GM23248 (cell line): ENCODE data around the gene NEMF. TPM values are rescaled to one million over a fixed set of nuclear protein-coding genes. Genes with fewer than 3 reads are reported as not detected.

Source experiments
- DNase-seq: peaks from one replicate; pipeline ENCODE4 v3.0.0-alpha.2; 2015
- H2AFZ ChIP-seq: fragments of 200-600 bp; sonication (generic); 2 replicates; pipeline ENCODE4 v1.6.1; 2016; ENCODE audit warnings: antibody characterized with exemption
- H3F3A ChIP-seq: fragments of 200-600 bp; sonication (generic); 2 replicates; pipeline ENCODE4 v1.6.1; 2016; ENCODE audit warnings: mild to moderate bottlenecking, antibody characterized with exemption, mixed run types; ENCODE audit not compliant: insufficient read depth
- H3K27ac ChIP-seq: fragments of 200-600 bp; sonication (generic); 2 replicates; pipeline ENCODE4 v1.5.1; 2016; ENCODE audit warnings: mild to moderate bottlenecking
- H3K27me3 ChIP-seq: fragments of 200-600 bp; sonication (generic); replicated peaks from 2 replicates; pipeline ENCODE4 v1.6.1; 2016; ENCODE audit warnings: mild to moderate bottlenecking; ENCODE audit not compliant: insufficient read depth
- H3K36me3 ChIP-seq: fragments of 200-600 bp; sonication (generic); 2 replicates; pipeline ENCODE4 v1.6.1; 2016; ENCODE audit warnings: low read depth, mild to moderate bottlenecking
- H3K4me1 ChIP-seq: fragments of 200-600 bp; sonication (generic); 2 replicates; pipeline ENCODE4 v1.6.1; 2016; ENCODE audit warnings: mild to moderate bottlenecking; ENCODE audit not compliant: insufficient read depth
- H3K4me2 ChIP-seq: fragments of 200-600 bp; sonication (generic); one replicate; pipeline ENCODE4 v1.6.1; 2016; ENCODE audit warnings: mild to moderate bottlenecking; ENCODE audit not compliant: unreplicated experiment
- H3K4me3 ChIP-seq: fragments of 200-600 bp; sonication (generic); 2 replicates; pipeline ENCODE4 v1.5.1; 2016; ENCODE audit warnings: mild to moderate bottlenecking
- H3K79me2 ChIP-seq: fragments of 200-600 bp; sonication (generic); 2 replicates; pipeline ENCODE4 v1.6.1; 2016; ENCODE audit warnings: mild to moderate bottlenecking; ENCODE audit not compliant: insufficient read depth
- H3K9ac ChIP-seq: fragments of 200-600 bp; sonication (generic); 2 replicates; pipeline ENCODE4 v1.6.1; 2016; ENCODE audit warnings: mild to moderate bottlenecking
- H3K9me2 ChIP-seq: fragments of 200-600 bp; sonication (generic); 2 replicates; pipeline ENCODE4 v1.6.1; 2016; ENCODE audit warnings: mixed run types, mild to moderate bottlenecking, moderate library complexity; ENCODE audit not compliant: insufficient read depth
- H3K9me3 ChIP-seq: fragments of 200-600 bp; sonication (generic); one replicate; pipeline ENCODE4 v1.6.1; 2017; ENCODE audit warnings: low read depth
- H4K20me1 ChIP-seq: fragments of 200-600 bp; sonication (generic); 2 replicates; pipeline ENCODE4 v1.6.0; 2016; ENCODE audit not compliant: insufficient read depth
- EZH2 ChIP-seq: fragments of 200-600 bp; sonication (generic); IDR thresholded peaks from 2 replicates; pipeline ENCODE4 v1.6.1; 2018; ENCODE audit warnings: antibody characterized with exemption, mild to moderate bottlenecking; ENCODE audit not compliant: insufficient read depth, poor library complexity, severe bottlenecking
- EZH2phosphoT487 ChIP-seq: fragments of 200-600 bp; sonication (generic); IDR thresholded peaks from 2 replicates; pipeline ENCODE4 v1.6.1; 2018; ENCODE audit warnings: antibody characterized with exemption, moderate library complexity, mild to moderate bottlenecking, low read depth; ENCODE audit not compliant: insufficient read depth
- WGBS, 2 experiments: methylation state at CpG; one replicate each; pipeline ENCODE4 v1.1.6; 2015 to 2017; ENCODE audit warnings: low lambda C conversion rate in 2 of 2, low coverage in 1 of 2; ENCODE audit errors: missing lambda C conversion rate in 2 of 2; 5-methylcytosine and 5-hydroxymethylcytosine counted together
- in situ Hi-C: fragments of 300-500 bp; cut with MboI; formaldehyde crosslinking; loops from 2 replicates; pipeline ENCODE4 v1.15.0; 2020
- polyA plus RNA-seq: library from polyadenylated mRNA; unstranded; fragments of >200 nt; fragmentation: Nextera tagmentation; extraction: Ambion mirVana; gene quantifications from 2 replicates; pipeline ENCODE4 v1.2.1, GENCODE V29; 2016
- total RNA-seq: library from RNA; depleted of rRNA; stranded (reverse); fragments of >200 nt; shearing (Covaris generic); gene quantifications from 2 replicates; pipeline ENCODE4 v1.2.3, GENCODE V29; 2014

Gene NEMF
- total and polyA plus RNA-seq, 2 experiments from 2014 or later = 56.5 to 65.9 TPM

GRCh38 chr14:49770212-49770817, 82.3 kb downstream of the NEMF start:
- Histone ChIP-seq H3K79me2 (peaks cover 63% of the 10 kb centered on the region), H3K9me2 (no peaks in the 10 kb centered on the region), H3K4me2 (peak overlapping the region; percentile 91), H2AFZ (no peak overlapping the region), H3K36me3 (peaks cover 27% of the 10 kb centered on the region), H3F3A (peaks cover 28% of the 10 kb centered on the region), H3K27ac (peak overlapping the region; percentile 98), H4K20me1 (no peaks in the 10 kb centered on the region), H3K4me3 (peak overlapping the region; percentile 83), H3K9ac (peak overlapping the region; percentile 99; the same call in 1 of the 2 replicates), H3K4me1 (peaks cover 25% of the 10 kb centered on the region), H3K9me3 (no peaks in the 10 kb centered on the region), H3K27me3 (no peaks in the 10 kb centered on the region)
- TF ChIP-seq EZH2 (no peak), EZH2phosphoT487 (no peak)
- in situ Hi-C loops = no loop called here
- peak; percentile 28 for DNase-seq
- WGBS, 2 experiments = 55 to 65% methylated on average over 4 of the region's 4 CpGs

- in situ Hi-C loops = loop anchor here (10.0 kb wide), 1 partner anchor 135 kb away; the partner anchor contains the start of gene DNAAF2
- 62 to 64% methylated on average over 15 of the region's 15 CpGs for WGBS, 2 experiments
Observed at GRCh38 chr14:49769581-49770211, 82.9 kb downstream of the NEMF start.

GRCh38 chr14:49769171-49769570, 83.4 kb downstream of the NEMF start:
- 6 to 9% methylated on average over 6 of the region's 6 CpGs for WGBS, 2 experiments
- no peaks in the 10 kb centered on the region for H3K9me2 ChIP-seq
- peak overlapping the region; percentile 91 for H3K4me2 ChIP-seq
- 0 out of 2 replicates have a peak overlapping the region, but pooled peaks have one; percentile 53 for H2AFZ ChIP-seq
- in situ Hi-C loops = loop anchor here (10.0 kb wide), 1 partner anchor 134 kb away; the partner anchor contains the start of gene DNAAF2
- no peak for TF ChIP-seq EZH2phosphoT487
- TF ChIP-seq EZH2 = no peak
- peaks cover 28% of the 10 kb centered on the region for H3F3A ChIP-seq
- H3K27ac ChIP-seq = peak overlapping the region; percentile 98
- no peaks in the 10 kb centered on the region for H3K27me3 ChIP-seq
- peak overlapping the region; percentile 83 for H3K4me3 ChIP-seq
- no peaks in the 10 kb centered on the region for H3K9me3 ChIP-seq
- DNase-seq = peak; percentile 73
- peaks cover 53% of the 10 kb centered on the region for H3K79me2 ChIP-seq
- H3K4me1 ChIP-seq = peaks cover 25% of the 10 kb centered on the region
- H3K36me3 ChIP-seq = peaks cover 15% of the 10 kb centered on the region
- H3K9ac ChIP-seq = peak overlapping the region; percentile 99
- no peaks in the 10 kb centered on the region for H4K20me1 ChIP-seq

More at GRCh38 chr14:49769581-49770211, 82.9 kb downstream of the NEMF start:
- Histone ChIP-seq H3K79me2 (peaks cover 58% of the 10 kb centered on the region), H3K4me2 (peak overlapping the region; percentile 91), H3K36me3 (peaks cover 21% of the 10 kb centered on the region), H3K4me1 (peaks cover 25% of the 10 kb centered on the region), H3K27ac (peak overlapping the region; percentile 98), H3K9ac (peak overlapping the region; percentile 99), H3K27me3 (no peaks in the 10 kb centered on the region), H4K20me1 (no peaks in the 10 kb centered on the region), H3K9me2 (no peaks in the 10 kb centered on the region), H3F3A (peaks cover 28% of the 10 kb centered on the region), H3K4me3 (peak overlapping the region; percentile 83), H2AFZ (0 out of 2 replicates have a peak overlapping the region, but pooled peaks have one; percentile 53), H3K9me3 (no peaks in the 10 kb centered on the region)
- no peak for DNase-seq
- no peak for TF ChIP-seq EZH2phosphoT487
- no peak for TF ChIP-seq EZH2

GRCh38 chr14:49768301-49769121, 84.1 kb downstream of the NEMF start:
- DNase-seq = peak; percentile 85
- peaks cover 49% of the 10 kb centered on the region for H3K79me2 ChIP-seq
- H2AFZ ChIP-seq = peak overlapping the region; percentile 53
- peak overlapping the region; percentile 99 for H3K9ac ChIP-seq
- no peaks in the 10 kb centered on the region for H3K9me3 ChIP-seq
- H3F3A ChIP-seq = peaks cover 28% of the 10 kb centered on the region
- peak overlapping the region; percentile 98 for H3K27ac ChIP-seq
- in situ Hi-C loops = loop anchor here (10.0 kb wide), 1 partner anchor 134 kb away; the partner anchor contains the start of gene DNAAF2
- no peaks in the 10 kb centered on the region for H3K27me3 ChIP-seq
- 0 to 2% methylated on average over 67 of the region's 67 CpGs for WGBS, 2 experiments
- H3K36me3 ChIP-seq = peaks cover 11% of the 10 kb centered on the region; the same call in 1 of the 2 replicates
- H3K4me3 ChIP-seq = peak overlapping the region; percentile 83
- H4K20me1 ChIP-seq = no peaks in the 10 kb centered on the region
- peaks cover 25% of the 10 kb centered on the region for H3K4me1 ChIP-seq
- TF ChIP-seq EZH2phosphoT487 (no peak), EZH2 (no peak)
- H3K9me2 ChIP-seq = no peaks in the 10 kb centered on the region
- peak overlapping the region; percentile 91 for H3K4me2 ChIP-seq
